ENCODE measurements around the gene EZH1. TPM values are rescaled to one million over a fixed set of nuclear protein-coding genes. Genes with fewer than 3 reads are reported as not detected.

The EZH1 gene
- total RNA-seq, 1 donor from 2014 or later: 32.2 TPM

GRCh38 chr17:42751628-42752027 is 6.8 kb upstream of the EZH1 start:
- no peak for TF ChIP-seq CTCF (IDR thresholded peaks at IDR 0.05; ENCODE audit: partially characterized antibody, unreplicated experiment)
- Mint-ChIP-seq H3K27me3 (ENCODE audit: unreplicated experiment) (no peaks in the 10 kb centered on the region), H3K36me3 (ENCODE audit: unreplicated experiment) (no peaks in the 10 kb centered on the region), H3K27ac (ENCODE audit: unreplicated experiment) (no peak overlapping the region), H3K9me3 (ENCODE audit: unreplicated experiment) (no peaks in the 10 kb centered on the region), H3K4me3 (ENCODE audit: unreplicated experiment) (no peak overlapping the region), H3K4me1 (ENCODE audit: low read depth, unreplicated experiment) (no peaks in the 10 kb centered on the region)
- no peak for DNase-seq

DNA sequence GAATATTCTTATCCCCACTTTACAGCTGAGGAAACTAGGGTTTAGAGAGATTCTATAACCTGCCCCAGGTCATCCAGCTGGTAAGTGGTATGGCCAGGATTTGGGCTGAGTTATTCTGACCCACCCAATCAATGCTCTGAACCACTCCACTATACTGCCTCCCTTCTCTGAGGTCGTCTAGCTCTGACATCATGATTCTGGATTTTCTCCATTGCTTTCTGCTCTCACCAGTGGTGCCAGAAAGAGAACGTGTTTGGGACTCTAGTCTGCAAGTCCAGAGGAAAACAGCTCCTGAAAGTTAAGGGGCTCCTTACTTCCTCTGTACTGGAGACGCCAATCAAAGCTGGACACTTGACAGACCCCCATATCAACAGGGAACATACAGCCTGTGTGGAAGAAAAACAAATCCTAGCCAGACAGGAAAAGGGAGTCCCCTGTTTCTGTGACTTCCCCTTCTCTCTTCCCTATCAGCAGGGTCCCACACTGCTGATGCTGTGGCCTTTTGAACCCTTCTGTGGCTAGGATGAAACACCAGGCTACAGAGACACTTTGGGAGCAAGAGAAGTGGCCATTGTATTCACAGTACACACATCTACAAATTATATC is 6.0 kb upstream of the EZH1 start:
- Mint-ChIP-seq H3K36me3 (ENCODE audit: unreplicated experiment) (no peaks in the 10 kb centered on the region), H3K27me3 (ENCODE audit: unreplicated experiment) (no peaks in the 10 kb centered on the region), H3K9me3 (ENCODE audit: unreplicated experiment) (no peaks in the 10 kb centered on the region), H3K4me1 (ENCODE audit: low read depth, unreplicated experiment) (no peaks in the 10 kb centered on the region), H3K27ac (ENCODE audit: unreplicated experiment) (no peak overlapping the region), H3K4me3 (ENCODE audit: unreplicated experiment) (no peak overlapping the region)
- TF ChIP-seq CTCF (IDR thresholded peaks at IDR 0.05; ENCODE audit: partially characterized antibody, unreplicated experiment): no peak
- no peak for DNase-seq

- TF ChIP-seq CTCF (IDR thresholded peaks at IDR 0.05; ENCODE audit: partially characterized antibody, unreplicated experiment): no peak
- DNase-seq: no peak
- no peaks in the 10 kb centered on the region for H3K4me1 Mint-ChIP-seq (ENCODE audit: low read depth, unreplicated experiment)
- peaks cover 6% of the 10 kb centered on the region for H3K9me3 Mint-ChIP-seq (ENCODE audit: unreplicated experiment)
- no peak overlapping the region for H3K27ac Mint-ChIP-seq (ENCODE audit: unreplicated experiment)
- H3K27me3 Mint-ChIP-seq (ENCODE audit: unreplicated experiment): peaks cover 2% of the 10 kb centered on the region
- peaks cover 5% of the 10 kb centered on the region for H3K36me3 Mint-ChIP-seq (ENCODE audit: unreplicated experiment)
- peak overlapping the region; percentile 32 for H3K4me3 Mint-ChIP-seq (ENCODE audit: unreplicated experiment)
Observed at GRCh38 chr17:42748908-42749798, 4.3 kb upstream of the EZH1 start.

DNA sequence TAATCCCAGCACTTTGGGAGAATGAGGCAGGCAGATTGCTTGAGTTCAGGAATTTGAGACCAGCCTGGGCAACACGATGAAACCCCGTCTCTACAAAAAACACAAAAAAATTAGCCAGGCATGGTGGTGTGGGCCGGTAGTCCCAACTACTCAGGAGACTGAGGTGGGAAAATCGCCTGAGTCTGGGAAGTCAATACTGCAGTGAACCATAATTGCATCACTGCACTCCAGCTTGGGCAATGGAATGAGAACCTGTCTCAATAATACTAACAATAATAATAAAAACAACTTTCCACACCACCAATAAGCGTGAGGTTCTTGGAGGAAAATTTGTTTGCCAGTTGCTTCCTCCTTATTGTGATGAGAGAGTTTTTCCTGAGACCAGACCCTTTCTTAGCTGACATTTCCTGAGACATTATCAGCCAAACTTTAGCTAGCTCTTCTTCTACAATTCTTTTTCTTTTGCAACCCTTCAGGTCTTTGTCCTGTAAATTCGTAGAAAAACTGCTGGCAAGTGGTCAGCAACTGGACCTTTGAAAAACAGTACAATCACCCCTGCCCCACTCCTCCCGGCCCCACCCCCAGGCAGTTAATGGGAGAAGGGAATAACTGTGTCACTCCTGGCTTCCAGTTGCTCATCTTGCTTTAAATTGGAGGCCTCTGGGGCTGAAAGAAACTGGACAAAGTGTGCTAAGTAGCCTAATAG is 3.5 kb upstream of the EZH1 start:
- Mint-ChIP-seq H3K4me3 (ENCODE audit: unreplicated experiment) (no peak overlapping the region), H3K36me3 (ENCODE audit: unreplicated experiment) (peaks cover 5% of the 10 kb centered on the region), H3K27ac (ENCODE audit: unreplicated experiment) (no peak overlapping the region), H3K27me3 (ENCODE audit: unreplicated experiment) (peaks cover 2% of the 10 kb centered on the region), H3K9me3 (ENCODE audit: unreplicated experiment) (peaks cover 6% of the 10 kb centered on the region), H3K4me1 (ENCODE audit: low read depth, unreplicated experiment) (peaks cover 5% of the 10 kb centered on the region)
- no peak for TF ChIP-seq CTCF (IDR thresholded peaks at IDR 0.05; ENCODE audit: partially characterized antibody, unreplicated experiment)
- DNase-seq: no peak

Measured in glutamatergic neuron (in vitro differentiated cells).